KMS-11 (cell line): Measurements from ENCODE around the gene MAPK12.
A peak's percentile ranks its signal among the peaks of the same experiment; 100 is the strongest.

Experiments
- H2AFZ ChIP-seq: fragments of 200-600 bp; sonication (generic); 2 replicates; pipeline ENCODE4 v1.6.1; 2016; ENCODE audit warnings: antibody characterized with exemption, mixed run types, low read depth
- H3K27ac ChIP-seq: fragments of 200-600 bp; sonication (generic); 2 replicates; pipeline ENCODE4 v1.6.1; 2016; ENCODE audit warnings: mild to moderate bottlenecking, mixed run types
- H3K27me3 ChIP-seq: fragments of 200-600 bp; sonication (generic); 2 replicates; pipeline ENCODE4 v1.6.1; 2017; ENCODE audit warnings: mild to moderate bottlenecking, low read depth, mixed run types, moderate library complexity; ENCODE audit not compliant: insufficient read depth
- H3K36me3 ChIP-seq: fragments of 200-600 bp; sonication (generic); 2 replicates; pipeline ENCODE4 v1.6.1; 2017; ENCODE audit warnings: mild to moderate bottlenecking, mixed run types; ENCODE audit not compliant: insufficient read depth
- H3K4me1 ChIP-seq: fragments of 200-600 bp; sonication (generic); 2 replicates; pipeline ENCODE4 v1.6.1; 2016; ENCODE audit warnings: mild to moderate bottlenecking, low read depth, mixed run types; ENCODE audit not compliant: poor library complexity, severe bottlenecking
- H3K4me2 ChIP-seq: fragments of 200-600 bp; sonication (generic); 2 replicates; pipeline ENCODE4 v1.7.0; 2016; ENCODE audit warnings: mild to moderate bottlenecking, mixed run types
- H3K4me3 ChIP-seq: fragments of 200-600 bp; sonication (generic); IDR thresholded peaks from 2 replicates; pipeline ENCODE4 v1.6.1; 2017; ENCODE audit warnings: low read depth, low read length, mixed read lengths; ENCODE audit not compliant: insufficient read depth
- H3K79me2 ChIP-seq: fragments of 200-600 bp; sonication (generic); 2 replicates; pipeline ENCODE4 v1.6.1; 2016; ENCODE audit warnings: low read depth, mixed run types; ENCODE audit not compliant: insufficient read depth
- H3K9ac ChIP-seq: fragments of 200-600 bp; sonication (generic); 2 replicates; pipeline ENCODE4 v1.6.1; 2016; ENCODE audit warnings: mild to moderate bottlenecking, mixed run types
- H4K20me1 ChIP-seq: fragments of 200-600 bp; sonication (generic); 2 replicates; pipeline ENCODE4 v1.6.1; 2016; ENCODE audit warnings: mild to moderate bottlenecking, mixed run types; ENCODE audit not compliant: insufficient read depth
- TF ChIP-seq, protein P1 (sequence below): fragments of 200-600 bp; sonication (generic); conservative IDR thresholded peaks from 2 replicates; pipeline ENCODE4 v1.6.1; 2017; ENCODE audit warnings: low read depth, mild to moderate bottlenecking, antibody characterized with exemption, low read length, moderate library complexity, mixed read lengths

MAPK12 gene

GRCh38 chr22:50308986-50309600, 47.6 kb upstream of the MAPK12 start:
- no peaks in the 10 kb centered on the region for H3K27me3 ChIP-seq
- H3K27ac ChIP-seq: no peak overlapping the region
- H3K36me3 ChIP-seq: no peaks in the 10 kb centered on the region
- TF ChIP-seq, protein P1, sequence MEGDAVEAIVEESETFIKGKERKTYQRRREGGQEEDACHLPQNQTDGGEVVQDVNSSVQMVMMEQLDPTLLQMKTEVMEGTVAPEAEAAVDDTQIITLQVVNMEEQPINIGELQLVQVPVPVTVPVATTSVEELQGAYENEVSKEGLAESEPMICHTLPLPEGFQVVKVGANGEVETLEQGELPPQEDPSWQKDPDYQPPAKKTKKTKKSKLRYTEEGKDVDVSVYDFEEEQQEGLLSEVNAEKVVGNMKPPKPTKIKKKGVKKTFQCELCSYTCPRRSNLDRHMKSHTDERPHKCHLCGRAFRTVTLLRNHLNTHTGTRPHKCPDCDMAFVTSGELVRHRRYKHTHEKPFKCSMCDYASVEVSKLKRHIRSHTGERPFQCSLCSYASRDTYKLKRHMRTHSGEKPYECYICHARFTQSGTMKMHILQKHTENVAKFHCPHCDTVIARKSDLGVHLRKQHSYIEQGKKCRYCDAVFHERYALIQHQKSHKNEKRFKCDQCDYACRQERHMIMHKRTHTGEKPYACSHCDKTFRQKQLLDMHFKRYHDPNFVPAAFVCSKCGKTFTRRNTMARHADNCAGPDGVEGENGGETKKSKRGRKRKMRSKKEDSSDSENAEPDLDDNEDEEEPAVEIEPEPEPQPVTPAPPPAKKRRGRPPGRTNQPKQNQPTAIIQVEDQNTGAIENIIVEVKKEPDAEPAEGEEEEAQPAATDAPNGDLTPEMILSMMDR: no peak
- H3K4me2 ChIP-seq: no peak overlapping the region
- H3K9ac ChIP-seq: no peak overlapping the region
- peaks cover 4% of the 10 kb centered on the region for H3K4me1 ChIP-seq
- no peak overlapping the region for H2AFZ ChIP-seq
- no peak overlapping the region for H3K4me3 ChIP-seq
- H3K79me2 ChIP-seq: no peaks in the 10 kb centered on the region
- H4K20me1 ChIP-seq: no peaks in the 10 kb centered on the region

GRCh38 chr22:50308597-50308935, 47.1 kb upstream of the MAPK12 start:
- Histone ChIP-seq H3K9ac (no peak overlapping the region), H3K4me2 (no peak overlapping the region), H2AFZ (no peak overlapping the region), H3K36me3 (no peaks in the 10 kb centered on the region), H3K79me2 (no peaks in the 10 kb centered on the region), H3K27me3 (no peaks in the 10 kb centered on the region), H3K27ac (no peak overlapping the region), H3K4me3 (no peak overlapping the region), H4K20me1 (no peaks in the 10 kb centered on the region), H3K4me1 (peaks cover 4% of the 10 kb centered on the region)
- TF ChIP-seq, protein P1: no peak

GRCh38 chr22:50307890-50308596, 46.6 kb upstream of the MAPK12 start:
- Histone ChIP-seq H3K27ac (no peak overlapping the region), H3K79me2 (no peaks in the 10 kb centered on the region), H3K4me2 (no peak overlapping the region), H4K20me1 (no peaks in the 10 kb centered on the region), H3K4me1 (peaks cover 4% of the 10 kb centered on the region), H2AFZ (no peak overlapping the region), H3K36me3 (no peaks in the 10 kb centered on the region), H3K27me3 (no peaks in the 10 kb centered on the region), H3K4me3 (no peak overlapping the region), H3K9ac (no peak overlapping the region)
- TF ChIP-seq, protein P1: no peak

DNA sequence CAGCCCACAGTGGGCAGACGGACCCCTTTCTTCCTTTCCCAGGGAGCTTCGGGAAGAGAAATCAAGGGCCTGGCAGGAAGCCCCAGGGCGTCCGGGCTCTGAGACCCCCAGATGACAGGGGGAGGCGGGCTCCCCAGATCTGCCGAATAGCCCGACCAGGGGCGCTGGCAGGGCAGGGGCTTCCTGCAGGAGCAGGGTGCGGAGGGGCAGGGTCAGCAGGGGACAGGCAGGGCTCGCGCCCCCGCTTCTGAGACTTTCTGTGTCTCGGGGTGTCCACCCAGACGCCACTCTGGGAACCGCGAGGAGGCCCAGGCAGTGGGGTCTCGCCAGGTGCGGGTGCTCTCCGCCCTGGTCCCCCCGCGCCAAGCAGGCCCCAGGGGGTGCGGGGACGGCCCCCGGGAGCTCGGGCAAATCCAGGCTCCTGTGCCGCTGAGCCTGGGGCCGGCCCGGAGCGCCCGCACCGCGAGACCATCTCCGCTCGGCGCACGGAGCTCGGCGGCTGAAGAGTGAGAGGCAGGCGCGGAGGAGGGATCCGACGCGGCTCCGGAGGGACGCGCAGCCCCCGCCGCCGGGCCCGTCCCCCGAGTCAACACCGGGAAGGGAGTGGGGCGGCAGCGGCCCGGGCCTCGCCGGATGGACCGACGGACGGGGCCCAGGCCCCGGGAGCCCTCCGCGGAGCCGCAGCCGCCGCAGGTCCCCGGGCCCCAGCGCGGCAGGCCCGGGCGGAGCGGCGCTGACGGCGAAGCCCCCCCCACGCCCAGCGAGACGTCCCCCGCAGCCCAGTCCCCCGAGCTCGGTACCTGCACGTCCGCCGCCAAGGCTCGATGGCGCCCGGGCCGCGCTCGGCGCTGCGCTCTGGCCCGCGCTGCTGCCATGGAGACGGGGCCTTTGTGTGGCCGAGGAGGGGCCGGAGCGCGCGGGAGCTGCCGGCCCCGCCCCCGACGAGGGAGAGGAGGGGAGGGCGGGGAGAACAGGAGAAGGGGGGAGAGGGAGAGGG, 45.6 kb upstream of the MAPK12 start, which contains the start of gene PLXNB2:
PLXNB2 (minus strand) TSS at position 894 of the 997 bp plus-strand sequence. CDS start 17,062 bp downstream, outside the sequence.
- no peak within 1 kb of the TSS for H3K27ac ChIP-seq
- no peaks in the 10 kb centered on the region for H3K79me2 ChIP-seq
- peak within 1 kb of the TSS; percentile 41; the same call in 1 of the 2 replicates for H3K9ac ChIP-seq
- H3K4me3 ChIP-seq: no peak within 1 kb of the TSS
- H3K27me3 ChIP-seq: no peaks in the 10 kb centered on the region
- peak within 1 kb of the TSS; percentile 22 for H2AFZ ChIP-seq
- H4K20me1 ChIP-seq: no peaks in the 10 kb centered on the region
- TF ChIP-seq, protein P1: no peak
- peaks cover 4% of the 10 kb centered on the region for H3K4me1 ChIP-seq
- H3K4me2 ChIP-seq: peak within 1 kb of the TSS; percentile 29; the same call in 1 of the 2 replicates
- no peaks in the 10 kb centered on the region for H3K36me3 ChIP-seq
